Mammary epithelial cell (primary cell): ENCODE results near the gene CLCN7.

Experiments
- CTCF ChIP-seq, 2 donors: IDR thresholded peaks in 1 of 2; conservative IDR thresholded peaks in 1 of 2; 2 replicates each; pipeline ENCODE4 v1.5.1; 2011 to 2012; ENCODE audit warnings: inconsistent platforms in 2 of 2, low read length in 2 of 2, mild to moderate bottlenecking in 2 of 2, control low read depth in 1 of 2, low read depth in 1 of 2; ENCODE audit not compliant: insufficient read depth in 1 of 2; ENCODE audit errors: extremely low read depth in 1 of 2
- EZH2 ChIP-seq: IDR thresholded peaks from 2 replicates; pipeline ENCODE4 v1.6.1; 2012; ENCODE audit warnings: low read length, inconsistent platforms, borderline replicate concordance

GRCh38 chr16:1494711-1495110 lies 19.9 kb upstream of the CLCN7 start:
- TF ChIP-seq CTCF (conservative IDR thresholded peaks at IDR 0.05 in 1 of 2, IDR thresholded peaks at IDR 0.05 in 1 of 2; ENCODE audit: extremely low read depth in 1 of 2, insufficient read depth in 1 of 2, low read depth in 1 of 2, low read length in 2 of 2) (no peak), EZH2 (no peak)
